GM12878 (cell line): ENCODE measurements around the gene IZUMO1.

ENCODE experiments used
- TCF3 ChIP-seq: IDR thresholded peaks from 2 replicates; pipeline ENCODE4 v1.6.1; 2012; ENCODE audit warnings: low read depth, mild to moderate bottlenecking, low read length, borderline replicate concordance; ENCODE audit not compliant: insufficient read depth
- TF ChIP-seq, protein P1 (sequence below), 3 experiments: IDR thresholded peaks in 2 of 3; conservative IDR thresholded peaks in 1 of 3; 2 replicates each; pipeline ENCODE4 v1.5.1; 2011; ENCODE audit warnings: low read depth in 3 of 3, low read length in 3 of 3, mild to moderate bottlenecking in 3 of 3, control low read depth in 2 of 3, moderate library complexity in 2 of 3, inconsistent platforms in 1 of 3, mixed read lengths in 1 of 3; ENCODE audit not compliant: control insufficient read depth in 2 of 3, insufficient read depth in 1 of 3; ENCODE audit errors: extremely low read depth in 1 of 3

DNA sequence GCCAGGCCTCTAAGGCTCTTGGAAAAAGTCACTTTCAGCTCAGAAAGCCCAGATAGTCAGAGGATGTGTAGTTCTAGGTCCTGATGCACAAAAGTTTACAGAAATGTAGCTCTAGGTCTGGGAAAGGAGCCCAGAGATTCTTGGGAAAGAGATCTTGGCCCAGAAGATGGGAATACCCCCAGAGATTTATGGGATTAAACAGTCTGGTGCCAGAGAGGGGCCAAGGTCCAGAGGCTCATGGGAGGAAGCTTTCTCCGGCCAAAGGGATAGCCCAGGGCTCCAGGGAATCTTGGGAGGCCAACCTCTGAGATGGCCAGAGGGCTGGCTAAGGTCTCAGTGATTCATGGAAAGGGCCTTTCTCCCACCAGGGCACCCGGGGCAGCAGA lies 49.0 kb upstream of the IZUMO1 start:
- TF ChIP-seq TCF3, result no peak
- TF ChIP-seq, protein P1, sequence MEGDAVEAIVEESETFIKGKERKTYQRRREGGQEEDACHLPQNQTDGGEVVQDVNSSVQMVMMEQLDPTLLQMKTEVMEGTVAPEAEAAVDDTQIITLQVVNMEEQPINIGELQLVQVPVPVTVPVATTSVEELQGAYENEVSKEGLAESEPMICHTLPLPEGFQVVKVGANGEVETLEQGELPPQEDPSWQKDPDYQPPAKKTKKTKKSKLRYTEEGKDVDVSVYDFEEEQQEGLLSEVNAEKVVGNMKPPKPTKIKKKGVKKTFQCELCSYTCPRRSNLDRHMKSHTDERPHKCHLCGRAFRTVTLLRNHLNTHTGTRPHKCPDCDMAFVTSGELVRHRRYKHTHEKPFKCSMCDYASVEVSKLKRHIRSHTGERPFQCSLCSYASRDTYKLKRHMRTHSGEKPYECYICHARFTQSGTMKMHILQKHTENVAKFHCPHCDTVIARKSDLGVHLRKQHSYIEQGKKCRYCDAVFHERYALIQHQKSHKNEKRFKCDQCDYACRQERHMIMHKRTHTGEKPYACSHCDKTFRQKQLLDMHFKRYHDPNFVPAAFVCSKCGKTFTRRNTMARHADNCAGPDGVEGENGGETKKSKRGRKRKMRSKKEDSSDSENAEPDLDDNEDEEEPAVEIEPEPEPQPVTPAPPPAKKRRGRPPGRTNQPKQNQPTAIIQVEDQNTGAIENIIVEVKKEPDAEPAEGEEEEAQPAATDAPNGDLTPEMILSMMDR (IDR thresholded peaks at IDR 0.05 in 2 of 3, conservative IDR thresholded peaks at IDR 0.05 in 1 of 3; ENCODE audit: control insufficient read depth in 2 of 3, extremely low read depth in 1 of 3, insufficient read depth in 1 of 3, low read depth in 3 of 3, low read length in 3 of 3), result no peak
